ENCODE measurements around the gene WDR91.

Gene WDR91

DNA sequence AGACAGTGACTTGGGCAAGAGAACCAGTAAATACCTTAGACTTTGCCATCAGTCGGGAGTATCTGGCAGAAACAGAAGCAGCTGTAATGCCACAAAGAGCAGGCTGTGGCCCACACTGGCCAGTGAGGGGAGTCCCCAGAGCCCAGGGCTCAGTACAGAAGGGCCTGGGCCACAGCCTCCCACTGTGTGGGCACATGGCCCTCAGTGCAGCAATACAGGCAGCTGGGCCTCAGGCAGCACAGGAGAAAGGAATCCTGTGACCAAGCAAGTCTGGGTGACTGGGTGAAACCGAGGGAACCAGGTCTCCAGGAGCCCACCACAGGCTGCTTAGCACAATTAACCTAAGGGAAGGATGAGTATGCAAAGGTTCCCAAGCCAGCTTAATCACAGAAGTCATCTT, 14.0 kb downstream of the WDR91 start:
- FAIRE-seq = no peak

DNA sequence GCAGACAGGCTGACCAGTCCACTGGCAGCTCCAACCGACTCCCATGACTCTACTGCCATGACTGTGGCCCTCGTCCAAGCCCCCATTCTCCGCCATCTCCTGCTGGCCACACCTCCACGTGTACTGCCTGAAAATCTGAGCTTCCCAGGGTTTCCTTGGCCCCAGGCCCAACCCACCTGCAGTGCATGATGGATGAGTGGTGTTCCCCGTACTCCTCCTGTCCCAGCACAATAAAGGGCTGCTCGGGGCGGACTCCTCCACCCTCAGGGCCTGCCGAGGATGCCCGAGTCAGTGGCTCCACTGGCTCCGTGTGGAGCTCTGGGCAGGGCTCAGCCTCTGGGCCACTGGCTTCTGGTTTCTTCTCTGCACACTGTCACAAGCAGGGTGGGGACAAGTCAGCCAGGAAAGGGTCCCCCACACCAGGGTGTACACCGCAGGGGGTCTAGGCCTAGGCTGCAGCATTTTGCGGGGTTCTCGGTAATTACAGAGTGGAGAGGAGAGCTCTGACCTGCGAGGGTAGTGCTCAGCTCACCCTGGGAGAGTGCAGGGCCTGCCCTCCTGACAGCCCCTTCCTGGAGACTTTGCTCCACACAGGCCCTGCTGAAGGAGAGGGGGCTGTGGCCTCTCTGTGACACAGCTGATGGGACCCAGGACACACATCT, 15.2 kb downstream of the WDR91 start:
- no peak for FAIRE-seq

GRCh38 chr7:135195156-135195555, 16.2 kb downstream of the WDR91 start:
- FAIRE-seq = no peak

GRCh38 chr7:135194494-135195095, 16.7 kb downstream of the WDR91 start:
- FAIRE-seq = no peak

- no peak for FAIRE-seq
Measured at GRCh38 chr7:135193615-135194081, 17.7 kb downstream of the WDR91 start.

DNA sequence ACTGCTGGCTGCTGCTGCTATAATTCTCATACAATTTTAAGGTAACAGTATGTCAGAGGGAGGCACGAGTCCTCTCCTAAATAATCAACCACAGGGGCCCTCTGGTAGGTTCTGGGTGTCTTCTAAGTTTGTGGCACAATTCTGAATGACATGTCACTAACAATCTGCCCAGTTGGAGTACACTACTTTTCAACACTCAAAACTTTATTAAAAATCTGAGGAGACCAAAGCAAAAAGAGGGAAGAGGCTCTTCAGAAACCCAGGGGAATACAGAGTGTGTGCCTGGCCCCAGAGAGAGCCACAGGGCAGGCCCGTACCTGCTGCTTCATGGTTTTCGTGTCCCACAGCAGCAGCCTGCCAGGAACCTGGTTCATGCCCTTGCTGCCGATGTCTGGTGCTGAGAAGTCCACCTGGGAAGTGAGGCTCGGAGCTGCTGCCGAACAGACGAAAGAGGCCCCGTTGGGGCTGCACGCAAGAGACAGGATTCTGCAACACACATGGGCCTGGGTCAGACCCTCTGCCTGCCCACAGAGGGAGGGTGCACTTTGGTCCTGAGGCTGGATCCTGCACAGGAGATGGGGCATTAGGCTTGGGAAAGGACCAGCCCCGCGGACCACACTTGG, 18.3 kb downstream of the WDR91 start:
- FAIRE-seq = no peak

- no peak for FAIRE-seq
Measured at GRCh38 chr7:135190703-135191102, 20.6 kb downstream of the WDR91 start.

DNA sequence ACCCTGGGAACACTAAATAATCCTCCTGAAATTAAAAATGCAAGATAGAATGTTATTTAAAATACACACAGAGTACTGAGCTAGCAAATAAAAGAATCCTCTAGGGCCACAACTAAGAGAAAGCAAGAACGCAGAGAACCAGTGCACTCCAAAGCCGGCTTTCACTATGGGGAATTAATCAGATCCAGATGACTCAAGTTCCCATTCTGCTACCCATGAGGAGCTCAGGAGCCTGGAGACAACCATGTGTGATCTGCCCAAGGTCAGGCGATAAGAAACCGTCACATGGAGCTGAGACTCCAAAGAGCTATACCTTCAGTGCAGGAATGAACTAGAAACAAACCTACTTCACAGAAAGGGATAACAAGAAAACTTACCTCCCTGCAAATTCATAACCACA, 21.4 kb downstream of the WDR91 start:
- FAIRE-seq = no peak

- FAIRE-seq = no peak
Measured at GRCh38 chr7:135189221-135189662, 22.1 kb downstream of the WDR91 start.

DNA sequence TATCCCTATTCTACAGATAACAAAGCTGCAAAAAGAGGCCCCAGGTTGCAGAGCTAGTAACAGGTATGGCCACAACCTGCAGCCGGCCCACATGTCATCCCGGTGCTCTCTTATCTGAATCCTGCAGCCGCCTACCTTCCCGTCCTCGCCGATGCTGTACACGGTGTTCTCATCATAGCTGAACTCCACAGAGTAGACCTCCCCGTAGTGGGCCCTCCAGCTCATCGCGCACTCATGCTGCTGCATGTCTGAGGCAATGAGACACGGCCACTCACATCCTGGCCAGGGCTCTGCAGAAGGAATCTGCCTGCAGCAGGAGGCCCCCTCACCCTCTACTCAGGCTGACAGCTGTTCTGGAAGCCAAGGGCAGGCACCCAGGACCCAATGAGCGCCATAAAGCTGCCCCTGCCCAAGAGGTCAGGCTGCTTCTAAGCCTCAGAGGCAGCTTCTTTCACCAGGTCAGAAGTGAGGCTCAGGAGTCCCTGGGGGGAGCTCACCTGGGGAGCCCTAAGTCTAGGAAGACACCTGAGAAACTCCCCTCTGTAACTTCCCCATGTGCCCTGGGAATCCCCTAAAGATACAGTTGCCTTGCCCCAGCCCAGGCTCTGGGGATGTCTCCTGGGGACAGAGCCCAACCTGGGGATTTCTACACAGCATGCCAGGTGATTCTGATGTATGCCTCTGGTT, 22.9 kb downstream of the WDR91 start:
- FAIRE-seq = no peak

GRCh38 chr7:135186841-135187253, 24.5 kb downstream of the WDR91 start:
- FAIRE-seq = no peak

DNA sequence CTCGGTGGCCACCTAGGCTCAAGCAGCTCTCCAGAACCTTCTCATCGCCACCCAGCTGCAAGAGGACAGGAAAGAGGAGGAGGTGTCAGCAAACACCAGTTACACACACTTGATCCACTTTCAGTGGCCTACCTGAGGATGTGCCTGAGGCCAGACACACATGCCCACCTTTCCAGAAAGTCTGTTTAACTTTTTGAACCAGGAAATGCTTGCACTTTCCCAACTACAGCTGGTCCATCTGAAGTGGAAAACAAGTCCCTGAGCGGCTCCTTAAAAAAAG, 25.1 kb downstream of the WDR91 start:
- no peak for FAIRE-seq

- FAIRE-seq = no peak
Measured at GRCh38 chr7:135185471-135186260, 25.7 kb downstream of the WDR91 start.

DNA sequence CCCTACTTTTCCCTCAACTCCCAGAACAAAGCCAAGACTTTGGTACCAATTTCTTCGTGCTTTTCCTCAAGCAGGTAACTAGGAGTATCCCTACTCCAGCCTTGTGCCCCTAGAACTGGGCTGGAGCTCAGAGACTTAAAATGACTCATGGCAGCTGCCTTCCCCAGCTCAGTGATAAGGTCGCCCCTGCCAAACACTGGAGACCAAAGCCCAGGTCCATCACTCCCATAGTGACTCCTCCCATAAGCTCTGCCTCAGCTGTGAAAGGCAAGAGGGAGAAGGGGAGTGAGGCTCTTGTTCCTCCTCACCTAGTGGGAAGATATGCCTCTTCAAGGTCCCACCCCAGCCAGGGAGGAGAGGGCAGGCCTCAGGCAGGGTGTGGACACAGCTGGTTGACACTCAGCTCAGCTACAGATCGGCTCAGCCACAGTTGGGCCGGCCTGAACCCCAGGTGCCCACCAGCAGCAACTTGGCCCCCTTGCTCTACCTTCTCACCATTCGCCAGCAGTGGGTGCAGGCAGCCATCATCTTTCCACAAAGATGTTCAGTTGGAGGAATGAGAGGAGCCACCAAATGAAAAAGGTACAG, 27.0 kb downstream of the WDR91 start:
- no peak for FAIRE-seq

DNA sequence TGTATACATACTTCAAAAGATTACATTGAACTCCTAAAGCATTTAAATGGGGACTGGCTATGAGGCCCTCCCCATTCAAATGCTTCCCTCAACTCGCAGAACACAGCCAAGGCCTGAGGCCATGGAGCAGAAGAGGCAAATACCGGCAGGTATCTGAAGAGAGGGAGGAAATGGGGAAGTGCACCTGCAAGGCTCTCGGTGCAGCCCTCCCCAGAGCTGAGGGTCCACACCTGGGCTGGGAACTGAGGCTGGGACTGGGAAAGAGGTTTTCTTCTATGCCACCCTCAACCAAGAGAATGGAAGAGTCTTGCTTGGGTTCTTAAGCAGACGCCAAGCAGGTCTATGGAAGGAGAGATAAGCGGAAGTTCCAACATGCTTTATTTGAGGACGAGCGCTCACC, 27.8 kb downstream of the WDR91 start:
- FAIRE-seq = no peak

DNA sequence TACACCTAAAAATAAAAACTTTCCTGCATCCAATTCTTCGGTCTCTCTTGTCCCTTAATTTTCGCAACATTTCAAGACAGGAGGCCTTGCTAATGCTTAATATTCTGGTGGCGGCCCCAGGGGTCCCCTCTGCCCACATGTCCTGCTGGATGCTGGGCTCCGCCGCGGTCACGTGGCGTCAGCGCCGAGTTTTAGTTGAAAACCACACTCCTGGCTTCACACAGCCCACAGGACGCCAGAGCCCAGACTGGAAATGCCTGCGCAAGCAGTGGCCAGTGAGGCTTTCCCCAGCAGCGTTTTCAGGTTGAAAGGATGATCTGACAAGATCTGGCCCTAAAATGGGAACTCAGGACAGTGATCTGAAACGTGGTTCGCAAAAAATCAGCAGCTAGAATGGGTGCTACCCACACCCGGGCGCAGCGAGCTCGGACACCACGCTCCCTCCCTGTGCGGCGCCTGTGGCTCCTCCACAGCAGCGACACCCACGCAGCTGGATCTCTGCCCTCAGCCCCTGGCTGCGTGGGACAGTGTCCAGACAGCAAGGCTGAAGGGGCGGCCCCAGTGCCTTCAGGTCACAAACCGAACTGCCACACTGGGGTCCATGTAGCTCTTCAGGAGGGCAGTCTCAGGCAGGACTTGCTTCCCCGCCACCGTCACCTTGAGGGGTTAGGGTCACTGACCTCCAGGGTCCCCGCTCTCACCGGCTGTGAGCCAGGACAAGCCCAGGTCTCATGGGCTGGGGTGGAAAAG, 29.2 kb downstream of the WDR91 start:
- no peak for FAIRE-seq

- FAIRE-seq = no peak
Measured at GRCh38 chr7:135181261-135181928, 29.9 kb downstream of the WDR91 start.

DNA sequence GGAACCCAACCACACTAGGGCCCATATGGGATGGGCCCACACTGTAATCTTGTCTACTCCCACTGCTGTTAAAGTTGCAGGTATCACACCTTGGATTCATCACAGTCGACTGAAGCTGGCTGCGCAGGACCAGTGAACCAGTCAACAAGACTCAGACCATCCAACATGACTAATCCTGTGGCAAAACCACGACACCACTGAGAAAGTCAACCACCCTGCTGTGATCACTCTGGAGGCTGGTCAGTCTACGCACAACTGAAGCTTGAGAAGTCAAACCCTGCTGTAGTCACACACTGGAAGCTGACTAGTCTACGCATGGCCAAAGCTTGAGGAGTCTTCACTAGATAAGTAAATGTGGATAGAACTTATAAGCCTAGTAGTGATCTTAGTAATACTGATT, 31.2 kb downstream of the WDR91 start:
- no peak for FAIRE-seq

- no peak for FAIRE-seq
Measured at GRCh38 chr7:135179321-135179925, 31.9 kb downstream of the WDR91 start.

- FAIRE-seq = no peak
Measured at GRCh38 chr7:135178364-135178763, 33.0 kb downstream of the WDR91 start.

All from A204.1 (cell line).